Uterus (tissue), 2 donors: ENCODE measurements around the gene AURKA.

Source experiments
- CTCF ChIP-seq, 4 experiments: fragments of 200-600 bp in 2 of 4; fragments of 450-650 bp in 2 of 4; sonication (generic) in 2 of 4; IDR thresholded peaks; one replicate each; pipeline ENCODE4 v1.5.1; 2016 to 2019; ENCODE audit warnings: antibody characterized with exemption in 4 of 4, mild to moderate bottlenecking in 2 of 4, moderate library complexity in 1 of 4
- POLR2A ChIP-seq, 2 donors: fragments of 450-650 bp; IDR thresholded peaks; one replicate each; pipeline ENCODE4 v1.6.1; 2016; ENCODE audit warnings: antibody characterized with exemption in 2 of 2, mild to moderate bottlenecking in 1 of 2, moderate library complexity in 1 of 2

- TF ChIP-seq CTCF (IDR thresholded peaks at IDR 0.05) (no peak), POLR2A (IDR thresholded peaks at IDR 0.05) (no peak)
Observed at GRCh38 chr20:56409956-56410355, 17.9 kb upstream of the AURKA start.
